Upper lobe of left lung (tissue), 6 donors: ENCODE results near the gene AFAP1. TPM values are rescaled to one million over a fixed set of nuclear protein-coding genes. Genes with fewer than 3 reads are reported as not detected.

Source experiments
- ATAC-seq, 2 donors: fragments of 200-7000 bp; cut with Tn5 transposase; one replicate each; pipeline ENCODE4 v1.9.1; 2022; ENCODE audit warnings: mild to moderate bottlenecking in 2 of 2, moderate library complexity in 2 of 2; ENCODE audit not compliant: low FRiP score in 2 of 2
- DNase-seq, 2 donors: peaks; one replicate each; pipeline ENCODE4 v3.0.0-alpha.2; 2019 to 2020
- H3K27ac ChIP-seq, 4 donors: fragments of 200-600 bp; sonication (generic); one replicate each; pipeline ENCODE4 v1.5.1; 2016 to 2019
- H3K27me3 ChIP-seq, 4 donors: fragments of 200-600 bp; sonication (generic); one replicate each; pipeline ENCODE4 v1.5.1; 2017 to 2019
- H3K36me3 ChIP-seq, 4 donors: fragments of 200-600 bp; sonication (generic); one replicate each; pipeline ENCODE4 v1.5.1; 2016 to 2019
- H3K4me1 ChIP-seq, 4 donors: fragments of 200-600 bp; sonication (generic); one replicate each; pipeline ENCODE4 v1.5.1; 2018 to 2019
- H3K4me3 ChIP-seq, 4 donors: fragments of 200-600 bp; sonication (generic); one replicate each; pipeline ENCODE4 v1.5.1; 2017 to 2019; ENCODE audit warnings: mild to moderate bottlenecking in 2 of 4, moderate library complexity in 1 of 4
- H3K9me3 ChIP-seq, 4 donors: fragments of 200-600 bp; sonication (generic); one replicate each; pipeline ENCODE4 v1.5.1; 2018 to 2019
- EP300 ChIP-seq, 4 donors: sonication (generic); formaldehyde crosslinking; IDR thresholded peaks; one replicate each; pipeline ENCODE4 v1.5.1; 2017; ENCODE audit warnings: antibody characterized with exemption in 4 of 4, control low read depth in 2 of 4
- POLR2A ChIP-seq, 4 donors: fragments of 450-650 bp; IDR thresholded peaks; one replicate each; pipeline ENCODE4 v1.5.1; 2016 to 2017; ENCODE audit warnings: antibody characterized with exemption in 4 of 4, mild to moderate bottlenecking in 2 of 4
- POLR2AphosphoS5 ChIP-seq, 2 donors: sonication (generic); formaldehyde crosslinking; IDR thresholded peaks; one replicate each; pipeline ENCODE4 v1.5.1; 2017; ENCODE audit warnings: antibody characterized with exemption in 2 of 2
- WGBS, 2 donors: methylation state at CpG; one replicate each; pipeline ENCODE4 v1.1.5; 2017 to 2018; 5-methylcytosine and 5-hydroxymethylcytosine counted together
- total RNA-seq, 6 donors: library from RNA; depleted of rRNA in 4 of 6; stranded (reverse); fragments of >200 nt in 4 of 6; gene quantifications; one replicate each; pipeline versions ENCODE4 v1.1.0 to v1.2.1, GENCODE V29; 2016 to 2021
- TF ChIP-seq, protein P1 (sequence below), 6 experiments: fragments of 450-650 bp in 4 of 6; fragments of 200-600 bp in 2 of 6; sonication (generic) in 2 of 6; IDR thresholded peaks; one replicate each; pipeline ENCODE4 v1.5.1; 2016 to 2019; ENCODE audit warnings: antibody characterized with exemption in 6 of 6
- donor health status: DM: no; HTN: no; CAD: no; lungs with moderate emphysema.
- donor health status: DM: no; HTN: yes; CAD: no; lungs with severe emphysema.

The AFAP1 gene
- total RNA-seq, 6 donors from 2014 or later, result 10.9 to 26.7 (median 19.2) TPM

DNA sequence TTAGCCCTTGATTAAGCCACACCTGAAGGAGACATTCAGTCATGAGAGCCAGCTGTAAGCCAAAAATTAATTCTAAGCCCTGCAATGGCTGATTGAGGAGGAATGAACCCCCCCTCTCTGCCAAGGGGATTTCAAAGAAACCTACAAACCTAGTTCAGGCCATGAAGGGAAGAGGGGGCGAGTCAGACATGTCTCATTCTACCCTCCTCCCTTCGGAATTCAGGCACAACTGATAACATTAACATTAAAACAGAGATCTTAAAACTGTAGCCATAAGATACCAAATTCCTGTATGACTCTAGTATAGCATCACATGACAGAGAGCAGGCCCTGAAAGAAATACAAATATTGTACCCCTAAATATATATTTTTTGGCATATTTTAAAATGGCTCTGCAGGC, 40.4 kb upstream of the AFAP1 start:
- DNase-seq, result no peak
- WGBS, 2 donors, result 89 to 91% methylated on average over 2 of the region's 2 CpGs
- no peak for TF ChIP-seq POLR2AphosphoS5 (IDR thresholded peaks at IDR 0.05)
- no peak for TF ChIP-seq POLR2A (IDR thresholded peaks at IDR 0.05)
- no peak for TF ChIP-seq EP300 (IDR thresholded peaks at IDR 0.05)
- TF ChIP-seq, protein P1, sequence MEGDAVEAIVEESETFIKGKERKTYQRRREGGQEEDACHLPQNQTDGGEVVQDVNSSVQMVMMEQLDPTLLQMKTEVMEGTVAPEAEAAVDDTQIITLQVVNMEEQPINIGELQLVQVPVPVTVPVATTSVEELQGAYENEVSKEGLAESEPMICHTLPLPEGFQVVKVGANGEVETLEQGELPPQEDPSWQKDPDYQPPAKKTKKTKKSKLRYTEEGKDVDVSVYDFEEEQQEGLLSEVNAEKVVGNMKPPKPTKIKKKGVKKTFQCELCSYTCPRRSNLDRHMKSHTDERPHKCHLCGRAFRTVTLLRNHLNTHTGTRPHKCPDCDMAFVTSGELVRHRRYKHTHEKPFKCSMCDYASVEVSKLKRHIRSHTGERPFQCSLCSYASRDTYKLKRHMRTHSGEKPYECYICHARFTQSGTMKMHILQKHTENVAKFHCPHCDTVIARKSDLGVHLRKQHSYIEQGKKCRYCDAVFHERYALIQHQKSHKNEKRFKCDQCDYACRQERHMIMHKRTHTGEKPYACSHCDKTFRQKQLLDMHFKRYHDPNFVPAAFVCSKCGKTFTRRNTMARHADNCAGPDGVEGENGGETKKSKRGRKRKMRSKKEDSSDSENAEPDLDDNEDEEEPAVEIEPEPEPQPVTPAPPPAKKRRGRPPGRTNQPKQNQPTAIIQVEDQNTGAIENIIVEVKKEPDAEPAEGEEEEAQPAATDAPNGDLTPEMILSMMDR (IDR thresholded peaks at IDR 0.05), result no peak

DNA sequence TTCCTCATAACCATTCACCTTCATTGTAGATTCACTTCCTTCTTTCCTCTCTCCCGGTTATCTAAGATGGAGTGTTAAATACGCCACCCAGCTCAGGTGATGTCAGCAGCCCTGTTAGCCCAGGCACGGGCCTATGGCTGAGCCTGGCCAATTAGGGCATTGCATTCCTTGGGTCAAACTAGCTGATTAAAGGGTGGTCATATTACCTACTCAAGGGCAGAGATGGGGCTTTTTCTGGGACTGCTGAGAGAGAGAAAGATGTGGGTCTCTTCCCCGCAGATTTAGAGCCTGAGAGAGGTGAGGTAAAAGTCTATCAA, 39.9 kb upstream of the AFAP1 start:
- no peak overlapping the region for H3K27ac ChIP-seq
- TF ChIP-seq POLR2A (IDR thresholded peaks at IDR 0.05) (no peak), EP300 (IDR thresholded peaks at IDR 0.05) (no peak), POLR2AphosphoS5 (IDR thresholded peaks at IDR 0.05) (no peak)
- TF ChIP-seq, protein P1 (IDR thresholded peaks at IDR 0.05), result no peak

More for the DNA sequence above, 40.4 kb upstream of the AFAP1 start:
- Histone ChIP-seq H3K9me3 (no peaks in the 10 kb centered on the region), H3K4me1 (peaks cover 6 to 14% (median 12%) of the 10 kb centered on the region in 4 donors), H3K36me3 (no peaks in the 10 kb centered on the region), H3K27me3 (no peaks in the 10 kb centered on the region), H3K27ac (no peak overlapping the region), H3K4me3 (no peak overlapping the region)
- ATAC-seq, result no peak

DNA sequence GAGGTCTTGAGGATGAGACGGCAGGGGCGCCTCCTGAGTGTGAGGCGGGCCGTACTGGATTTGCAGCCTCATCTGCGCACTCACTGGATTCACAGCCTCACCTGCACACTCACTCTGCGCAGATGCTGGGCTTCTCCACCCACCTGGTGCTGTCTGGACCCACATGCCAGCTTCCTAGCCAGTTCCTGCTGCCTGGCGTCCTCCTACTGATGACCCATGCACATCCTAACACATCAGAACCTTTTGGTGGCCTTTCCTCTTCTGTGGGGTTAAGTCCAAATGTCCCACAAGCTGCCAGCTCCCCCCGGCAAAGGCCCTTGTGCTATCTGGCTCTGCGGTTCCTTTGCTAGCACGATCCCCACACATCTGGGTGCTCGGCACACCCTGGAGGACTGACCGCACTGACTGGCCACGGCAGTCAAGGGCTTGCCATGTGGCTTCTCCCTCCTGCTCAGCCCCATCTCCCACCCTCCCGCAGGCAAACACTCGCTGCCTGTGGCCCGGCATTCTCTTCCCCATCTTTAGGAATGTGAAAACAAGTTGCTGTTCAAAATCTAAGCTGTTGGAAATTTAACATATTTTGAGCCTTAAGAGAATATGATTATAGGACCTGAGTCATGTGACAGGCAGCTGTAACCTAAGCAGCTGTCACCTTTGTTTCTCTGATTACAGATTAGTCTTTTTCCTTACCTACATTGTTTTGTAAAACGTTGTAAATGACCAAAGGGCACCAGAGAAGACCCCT, 39.4 kb upstream of the AFAP1 start:
- ATAC-seq (no peak), DNase-seq (no peak)
- 77% methylated on average over 10 to 17 of the region's 17 CpGs for WGBS, 2 donors
- no peaks in the 10 kb centered on the region for H3K36me3 ChIP-seq
- H3K4me3 ChIP-seq, result no peak overlapping the region
- no peaks in the 10 kb centered on the region for H3K27me3 ChIP-seq
- TF ChIP-seq POLR2A (IDR thresholded peaks at IDR 0.05) (no peak), POLR2AphosphoS5 (IDR thresholded peaks at IDR 0.05) (no peak)
- TF ChIP-seq, protein P1 (IDR thresholded peaks at IDR 0.05), result no peak
- no peaks in the 10 kb centered on the region for H3K9me3 ChIP-seq
- H3K27ac ChIP-seq, result no peak overlapping the region
- H3K4me1 ChIP-seq, result peaks cover 6 to 14% (median 12%) of the 10 kb centered on the region in 4 donors

More for the DNA sequence above, 39.9 kb upstream of the AFAP1 start:
- Histone ChIP-seq H3K9me3 (no peaks in the 10 kb centered on the region), H3K27me3 (no peaks in the 10 kb centered on the region), H3K4me3 (no peak overlapping the region), H3K4me1 (peaks cover 6 to 14% (median 12%) of the 10 kb centered on the region in 4 donors), H3K36me3 (no peaks in the 10 kb centered on the region)
- WGBS, 2 donors, result 72 to 79% methylated on average over 4 of the region's 4 CpGs
- DNase-seq, result no peak
- no peak for ATAC-seq

DNA sequence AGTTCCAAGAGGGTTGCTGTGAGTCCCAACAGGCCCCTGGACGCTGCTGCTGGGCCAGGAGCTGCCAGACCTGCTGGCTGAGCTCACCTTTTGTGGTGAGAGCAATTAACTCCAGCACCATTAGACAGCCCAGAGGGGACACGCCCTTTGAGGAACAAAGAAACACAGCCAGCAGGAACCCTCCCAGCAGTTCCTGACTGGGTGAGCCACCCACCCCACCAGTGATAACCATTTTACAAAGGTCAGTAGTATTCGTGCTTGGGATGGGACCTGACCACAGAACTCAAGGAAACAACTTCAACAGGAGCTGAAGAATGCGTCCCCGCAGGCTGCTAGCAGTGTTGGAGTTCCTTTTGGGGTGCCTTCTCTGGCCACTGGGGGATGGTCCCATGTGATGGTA, 38.8 kb upstream of the AFAP1 start:
- H3K4me3 ChIP-seq, result no peak overlapping the region
- H3K27me3 ChIP-seq, result no peaks in the 10 kb centered on the region
- no peaks in the 10 kb centered on the region for H3K36me3 ChIP-seq
- no peaks in the 10 kb centered on the region for H3K9me3 ChIP-seq
- no peak for TF ChIP-seq POLR2A (IDR thresholded peaks at IDR 0.05)
- TF ChIP-seq, protein P1 (IDR thresholded peaks at IDR 0.05), result no peak
- DNase-seq, result peak in 1 of 2 donors; percentile 78
- H3K4me1 ChIP-seq, result peaks cover 6 to 14% (median 12%) of the 10 kb centered on the region in 4 donors
- WGBS, 2 donors, result 26 to 36% methylated on average over 3 to 5 of the region's 5 CpGs
- peak in 1 of 2 donors; percentile 31 for ATAC-seq
- no peak overlapping the region for H3K27ac ChIP-seq

DNA sequence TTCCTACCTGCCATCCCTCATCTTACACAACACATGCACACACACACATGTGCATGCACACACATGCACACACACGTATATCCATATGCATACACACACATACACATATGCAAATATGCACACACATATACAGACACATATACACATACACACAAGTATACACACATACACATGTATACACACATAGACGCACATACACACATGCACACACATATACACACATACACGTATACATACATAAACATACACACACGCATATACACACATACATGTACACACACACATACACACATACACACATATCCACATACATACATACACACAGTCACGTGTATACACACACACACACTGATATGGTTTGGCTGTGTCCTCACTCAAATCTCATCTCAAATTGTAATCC, 37.0 kb upstream of the AFAP1 start:
- H3K36me3 ChIP-seq, result no peaks in the 10 kb centered on the region
- no peaks in the 10 kb centered on the region for H3K27me3 ChIP-seq
- no peak overlapping the region for H3K4me3 ChIP-seq
- DNase-seq (no peak), ATAC-seq (no peak)
- WGBS, 2 donors, result 93% methylated on average over 5 of the region's 5 CpGs
- peaks cover 6 to 15% (median 14%) of the 10 kb centered on the region in 4 donors for H3K4me1 ChIP-seq
- TF ChIP-seq POLR2A (IDR thresholded peaks at IDR 0.05) (no peak), EP300 (IDR thresholded peaks at IDR 0.05) (no peak), POLR2AphosphoS5 (IDR thresholded peaks at IDR 0.05) (no peak)
- TF ChIP-seq, protein P1 (IDR thresholded peaks at IDR 0.05), result no peak
- H3K27ac ChIP-seq, result no peak overlapping the region
- no peaks in the 10 kb centered on the region for H3K9me3 ChIP-seq
